Upper lobe of left lung (tissue), 4 donors: ENCODE data around the gene AKAP12.

Source experiments
- CTCF ChIP-seq, 6 experiments: fragments of 450-650 bp in 4 of 6; fragments of 200-600 bp in 2 of 6; sonication (generic) in 2 of 6; IDR thresholded peaks; one replicate each; pipeline ENCODE4 v1.5.1; 2016 to 2019; ENCODE audit warnings: antibody characterized with exemption in 6 of 6
- POLR2A ChIP-seq, 4 donors: fragments of 450-650 bp; IDR thresholded peaks; one replicate each; pipeline ENCODE4 v1.5.1; 2016 to 2017; ENCODE audit warnings: antibody characterized with exemption in 4 of 4, mild to moderate bottlenecking in 2 of 4

GRCh38 chr6:151351146-151351700, 111.5 kb downstream of the AKAP12 start:
- TF ChIP-seq POLR2A (IDR thresholded peaks at IDR 0.05) (no peak), CTCF (IDR thresholded peaks at IDR 0.05) (no peak)
